HL-60/S4 (cell line): Measurements from ENCODE around the gene GRAMD1B.
"Not testable (repeated sequence)": the region's sequence is repeated elsewhere in the genome, so short reads cannot be mapped to it uniquely, and the experiment has no call there.

Experiments used
- in situ Hi-C: fragments of 300-500 bp; cut with MboI; formaldehyde crosslinking; loops from 2 replicates; pipeline ENCODE4 v1.14.3; 2022; ENCODE audit warnings: low sequenced_read_pairs

The GRAMD1B gene

GRCh38 chr11:123559523-123559955 is 129.5 kb downstream of the GRAMD1B start:
- in situ Hi-C loops = no loop called here

GRCh38 chr11:123560006-123560405 is 129.9 kb downstream of the GRAMD1B start:
- in situ Hi-C loops = no loop called here

GRCh38 chr11:123561431-123561800 is 131.3 kb downstream of the GRAMD1B start:
- in situ Hi-C loops = no loop called here

- in situ Hi-C loops = no loop called here
These were observed 132.1 kb downstream of the GRAMD1B start for GRCh38 chr11:123562158-123562557.

GRCh38 chr11:123562829-123563228 is 132.8 kb downstream of the GRAMD1B start:
- in situ Hi-C loops = no loop called here

- in situ Hi-C loops = no loop called here
These were observed 134.2 kb downstream of the GRAMD1B start for GRCh38 chr11:123564221-123564620.

GRCh38 chr11:123566852-123567251 is 136.8 kb downstream of the GRAMD1B start:
- in situ Hi-C loops = no loop called here

- in situ Hi-C loops = no loop called here
These were observed 137.4 kb downstream of the GRAMD1B start for GRCh38 chr11:123567466-123567865.

- in situ Hi-C loops = no loop called here
These were observed 138.3 kb downstream of the GRAMD1B start for GRCh38 chr11:123568367-123568870.

- in situ Hi-C loops = no loop called here
These were observed 139.3 kb downstream of the GRAMD1B start for GRCh38 chr11:123569393-123569792.

GRCh38 chr11:123570939-123571580 is 141.0 kb downstream of the GRAMD1B start:
- in situ Hi-C loops = no loop called here

- in situ Hi-C loops = not testable (repeated sequence)
These were observed 142.7 kb downstream of the GRAMD1B start for GRCh38 chr11:123572791-123573190.

- in situ Hi-C loops = no loop called here
These were observed 143.2 kb downstream of the GRAMD1B start for GRCh38 chr11:123573286-123573685.

GRCh38 chr11:123575441-123575840 is 145.4 kb downstream of the GRAMD1B start:
- in situ Hi-C loops = no loop called here

GRCh38 chr11:123576082-123576481 is 146.0 kb downstream of the GRAMD1B start:
- in situ Hi-C loops = no loop called here

- in situ Hi-C loops = no loop called here
These were observed 146.4 kb downstream of the GRAMD1B start for GRCh38 chr11:123576501-123576900.

- in situ Hi-C loops = no loop called here
These were observed 147.1 kb downstream of the GRAMD1B start for GRCh38 chr11:123577081-123577598.

- in situ Hi-C loops = no loop called here
These were observed 148.9 kb downstream of the GRAMD1B start for GRCh38 chr11:123578778-123579481.

GRCh38 chr11:123579482-123579812 is 149.4 kb downstream of the GRAMD1B start:
- in situ Hi-C loops = no loop called here

- in situ Hi-C loops = no loop called here
These were observed 150.1 kb downstream of the GRAMD1B start for GRCh38 chr11:123580137-123580536.

GRCh38 chr11:123580557-123581275 is 150.6 kb downstream of the GRAMD1B start:
- in situ Hi-C loops = no loop called here
